Keratinocyte (primary cell): ENCODE data around the gene CPHXL2.

Experiments used
- EZH2 ChIP-seq: IDR thresholded peaks from one replicate; pipeline ENCODE4 v1.6.1; 2012; ENCODE audit warnings: inconsistent platforms, mild to moderate bottlenecking, low read length, moderate library complexity
- TF ChIP-seq, protein P1 (sequence below), 3 experiments: IDR thresholded peaks in 1 of 3; conservative IDR thresholded peaks in 1 of 3; optimal IDR thresholded peaks in 1 of 3; 2 replicates in 2 of 3; 3 replicates in 1 of 3; pipeline versions ENCODE3 to v1.5.1; 2011; ENCODE audit warnings: low read length in 3 of 3, mild to moderate bottlenecking in 3 of 3, moderate library complexity in 2 of 3, control low read depth in 1 of 3, inconsistent platforms in 1 of 3; ENCODE audit not compliant: insufficient read depth in 2 of 3; ENCODE audit errors: extremely low read depth in 1 of 3

DNA sequence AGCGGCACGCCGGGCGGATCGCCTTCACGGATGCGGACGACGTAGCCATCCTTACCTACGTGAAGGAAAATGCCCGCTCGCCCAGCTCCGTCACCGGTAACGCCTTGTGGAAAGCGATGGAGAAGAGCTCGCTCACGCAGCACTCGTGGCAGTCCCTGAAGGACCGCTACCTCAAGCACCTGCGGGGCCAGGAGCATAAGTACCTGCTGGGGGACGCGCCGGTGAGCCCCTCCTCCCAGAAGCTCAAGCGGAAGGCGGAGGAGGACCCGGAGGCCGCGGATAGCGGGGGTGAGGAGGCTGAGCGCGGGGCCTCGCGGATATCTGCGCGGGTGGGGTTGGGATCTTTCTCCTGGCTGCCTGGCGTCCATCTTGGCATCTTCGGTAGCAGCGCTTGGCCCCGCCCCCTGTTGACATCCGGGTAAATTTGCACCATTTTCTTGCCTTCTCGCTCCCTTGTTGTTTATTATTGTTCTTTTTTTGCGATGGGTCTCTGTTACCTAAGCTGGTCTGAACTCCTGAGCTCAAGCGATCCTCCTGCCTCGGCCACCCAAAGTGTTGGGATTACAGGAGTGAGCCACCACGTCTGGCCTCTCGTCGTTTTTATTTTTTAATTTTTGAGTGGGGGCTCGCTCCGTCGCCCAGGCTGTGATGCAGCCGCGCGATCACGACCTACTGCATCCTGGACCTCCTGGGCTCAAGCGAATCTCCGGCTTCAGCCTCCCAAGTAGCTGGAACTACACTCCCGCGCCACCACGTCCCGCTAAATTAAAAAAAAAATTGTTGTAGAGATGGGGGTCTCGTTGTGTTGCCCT, 28.3 kb downstream of the CPHXL2 start:
- TF ChIP-seq, protein P1, sequence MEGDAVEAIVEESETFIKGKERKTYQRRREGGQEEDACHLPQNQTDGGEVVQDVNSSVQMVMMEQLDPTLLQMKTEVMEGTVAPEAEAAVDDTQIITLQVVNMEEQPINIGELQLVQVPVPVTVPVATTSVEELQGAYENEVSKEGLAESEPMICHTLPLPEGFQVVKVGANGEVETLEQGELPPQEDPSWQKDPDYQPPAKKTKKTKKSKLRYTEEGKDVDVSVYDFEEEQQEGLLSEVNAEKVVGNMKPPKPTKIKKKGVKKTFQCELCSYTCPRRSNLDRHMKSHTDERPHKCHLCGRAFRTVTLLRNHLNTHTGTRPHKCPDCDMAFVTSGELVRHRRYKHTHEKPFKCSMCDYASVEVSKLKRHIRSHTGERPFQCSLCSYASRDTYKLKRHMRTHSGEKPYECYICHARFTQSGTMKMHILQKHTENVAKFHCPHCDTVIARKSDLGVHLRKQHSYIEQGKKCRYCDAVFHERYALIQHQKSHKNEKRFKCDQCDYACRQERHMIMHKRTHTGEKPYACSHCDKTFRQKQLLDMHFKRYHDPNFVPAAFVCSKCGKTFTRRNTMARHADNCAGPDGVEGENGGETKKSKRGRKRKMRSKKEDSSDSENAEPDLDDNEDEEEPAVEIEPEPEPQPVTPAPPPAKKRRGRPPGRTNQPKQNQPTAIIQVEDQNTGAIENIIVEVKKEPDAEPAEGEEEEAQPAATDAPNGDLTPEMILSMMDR (optimal IDR thresholded peaks at IDR 0.05 in 1 of 3, IDR thresholded peaks at IDR 0.05 in 1 of 3, conservative IDR thresholded peaks at IDR 0.05 in 1 of 3; ENCODE audit: extremely low read depth in 1 of 3, insufficient read depth in 2 of 3, low read length in 3 of 3), result no peak
- no peak for TF ChIP-seq EZH2
